Measurements from ENCODE around the gene PLXNA2. TPM values are rescaled to one million over a fixed set of nuclear protein-coding genes. Genes with fewer than 3 reads are reported as not detected.

The PLXNA2 gene
- total and polyA plus RNA-seq, 2 of the 8 experiments (the other 6 are each of a cell fraction or from before 2014, with no cell fraction given) = 0.33 to 1.5 TPM

GRCh38 chr1:208090388-208091301, 153.5 kb downstream of the PLXNA2 start:
- H3K9ac ChIP-seq (replicated peaks in 1 of 4; ENCODE audit: extremely low read depth in 1 of 4, low read depth in 3 of 4, low read length in 3 of 4) = no peak overlapping the region
- H3K79me1 ChIP-seq (ENCODE audit: low read depth, low read length) = no peaks in the 10 kb centered on the region
- no peak overlapping the region for H2BK5ac ChIP-seq (ENCODE audit: low read depth, low read length)
- H3K56ac ChIP-seq (replicated peaks; ENCODE audit: insufficient read length, low read depth, low read length) = no peak overlapping the region
- DNase-seq (ENCODE audit: low read depth in 1 of 2, low spot score in 2 of 2) = no peak
- H2AK5ac ChIP-seq (ENCODE audit: low read depth, low read length) = no peak overlapping the region
- no peak overlapping the region for H2BK20ac ChIP-seq (ENCODE audit: low read length)
- no peak overlapping the region for H3K4me3 ChIP-seq (ENCODE audit: extremely low read depth in 1 of 4, insufficient read depth in 2 of 4, low read depth in 3 of 4, low read length in 4 of 4)
- no peak overlapping the region for H2BK120ac ChIP-seq (replicated peaks; ENCODE audit: low read depth, low read length)
- FAIRE-seq = no peak
- H3K4me2 ChIP-seq (ENCODE audit: insufficient read depth in 1 of 2, low read depth in 2 of 2, low read length in 2 of 2) = no peak overlapping the region; a peak in 1 of 4 replicates
- no peaks in the 10 kb centered on the region for H4K20me1 ChIP-seq (replicated peaks in 1 of 2; ENCODE audit: control insufficient read depth in 1 of 2, insufficient read depth in 2 of 2, low read length in 2 of 2)
- H3K23ac ChIP-seq (ENCODE audit: insufficient read length) = no peak overlapping the region
- POLR2A ChIA-PET (ENCODE audit: partially characterized antibody) = no interaction called here
- CTCF ChIA-PET (ENCODE audit: partially characterized antibody) = interaction anchor here (0.6 to 11.0 kb wide), 17 partner anchors 9 to 1226 kb away, joined by 3 to 257 read pairs (median 3); partner anchors contain the start of gene PLXNA2
- no peaks in the 10 kb centered on the region for H3K79me2 ChIP-seq (ENCODE audit: control insufficient read depth in 1 of 2, insufficient read depth in 2 of 2, low read length in 2 of 2)
- no peak overlapping the region for H2BK15ac ChIP-seq (ENCODE audit: low read length)
- no peak overlapping the region for H4K5ac ChIP-seq (ENCODE audit: insufficient read length, low read depth, low read length)
- no peak overlapping the region for H4K91ac ChIP-seq (replicated peaks; ENCODE audit: insufficient read length, low read length)
- no peaks in the 10 kb centered on the region for H3K27me3 ChIP-seq (replicated peaks in 1 of 4; ENCODE audit: control insufficient read depth in 3 of 4, extremely low read depth in 1 of 4, insufficient read depth in 3 of 4, low read length in 3 of 4)
- H2BK12ac ChIP-seq (ENCODE audit: low read depth, low read length) = no peak overlapping the region
- no peak overlapping the region for H4K8ac ChIP-seq (ENCODE audit: extremely low read depth, insufficient read depth, low read length)
- 80% methylated on average over 9 of the region's 9 CpGs; no CpG with 5 or more reads in 1 of the 2 experiments for WGBS, 2 experiments (ENCODE audit: extremely low coverage in 1 of 2, insufficient coverage in 1 of 2, insufficient read length in 1 of 2, insufficient replicate concordance in 2 of 2, low coverage in 1 of 2, low lambda C conversion rate in 2 of 2, missing lambda C conversion rate in 1 of 2)
- no peak overlapping the region for H3K27ac ChIP-seq (ENCODE audit: low read depth, low read length)
- H3K18ac ChIP-seq (ENCODE audit: extremely low read depth, low read length) = no peak overlapping the region
- H2AFZ ChIP-seq (ENCODE audit: low read length) = no peak overlapping the region
- peaks cover 0 to 2% (median under 1%) of the 10 kb centered on the region in 4 experiments; a peak in 2 of 7 replicates for H3K4me1 ChIP-seq (replicated peaks in 1 of 4; ENCODE audit: control insufficient read depth in 3 of 4, insufficient read depth in 4 of 4, low read length in 3 of 4)
- 0 out of 2 replicates have a peak, but pooled peaks cover under 1% of the 10 kb centered on the region for H3K23me2 ChIP-seq (ENCODE audit: low read depth, low read length)
- H3K14ac ChIP-seq (ENCODE audit: insufficient read length) = no peak overlapping the region
- no peaks in the 10 kb centered on the region for H3K36me3 ChIP-seq (ENCODE audit: control insufficient read depth in 2 of 4, insufficient read depth in 4 of 4, low read length in 3 of 4)
- H3K9me3 ChIP-seq (ENCODE audit: insufficient read depth in 2 of 2, low read depth in 1 of 2, low read length in 1 of 2) = no peaks in the 10 kb centered on the region
- no peak overlapping the region for H3K4ac ChIP-seq (replicated peaks; ENCODE audit: insufficient read length, low read depth, low read length)
- no peak for TF ChIP-seq GABPA (IDR thresholded peaks at IDR 0.05; ENCODE audit: borderline replicate concordance, insufficient read depth, low read length)
- TF ChIP-seq CBX8 (IDR thresholded peaks at IDR 0.05; ENCODE audit: borderline replicate concordance, low read depth, low read length) = no peak
- TF ChIP-seq TEAD4 (IDR thresholded peaks at IDR 0.05; ENCODE audit: low read depth, low read length) = no peak
- TF ChIP-seq JUN (IDR thresholded peaks at IDR 0.05; ENCODE audit: low read depth, low read length) = no peak
- TF ChIP-seq CBX5 (IDR thresholded peaks at IDR 0.05; ENCODE audit: low read depth, low read length) = no peak
- no peak for TF ChIP-seq RXRA (IDR thresholded peaks at IDR 0.05; ENCODE audit: insufficient read depth, low read depth, low read length)
- no peak for TF ChIP-seq KDM4A (IDR thresholded peaks at IDR 0.05; ENCODE audit: low read depth, low read length, severe bottlenecking)
- TF ChIP-seq, protein P1, sequence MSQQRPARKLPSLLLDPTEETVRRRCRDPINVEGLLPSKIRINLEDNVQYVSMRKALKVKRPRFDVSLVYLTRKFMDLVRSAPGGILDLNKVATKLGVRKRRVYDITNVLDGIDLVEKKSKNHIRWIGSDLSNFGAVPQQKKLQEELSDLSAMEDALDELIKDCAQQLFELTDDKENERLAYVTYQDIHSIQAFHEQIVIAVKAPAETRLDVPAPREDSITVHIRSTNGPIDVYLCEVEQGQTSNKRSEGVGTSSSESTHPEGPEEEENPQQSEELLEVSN (IDR thresholded peaks at IDR 0.05) = no peak
- no peak for TF ChIP-seq EGR1 (IDR thresholded peaks at IDR 0.05; ENCODE audit: borderline replicate concordance, low read depth, low read length)
- TF ChIP-seq JUND (IDR thresholded peaks at IDR 0.05; ENCODE audit: low read length) = no peak
- TF ChIP-seq CTBP2 (IDR thresholded peaks at IDR 0.05; ENCODE audit: borderline replicate concordance, insufficient read depth, insufficient read length, low read length) = no peak
